Activated CD8-positive, alpha-beta memory T cell treated with anti-CD3 and anti-CD28 coated beads for 1 hour (primary cell): ENCODE data around the gene IMPDH1.

Experiments
- DNase-seq, 2 donors: peaks; one replicate each; pipeline ENCODE4 v3.0.0-alpha.2; 2020; ENCODE audit warnings: low read depth in 1 of 2; ENCODE audit errors: extremely low read depth in 1 of 2

Gene IMPDH1

DNA sequence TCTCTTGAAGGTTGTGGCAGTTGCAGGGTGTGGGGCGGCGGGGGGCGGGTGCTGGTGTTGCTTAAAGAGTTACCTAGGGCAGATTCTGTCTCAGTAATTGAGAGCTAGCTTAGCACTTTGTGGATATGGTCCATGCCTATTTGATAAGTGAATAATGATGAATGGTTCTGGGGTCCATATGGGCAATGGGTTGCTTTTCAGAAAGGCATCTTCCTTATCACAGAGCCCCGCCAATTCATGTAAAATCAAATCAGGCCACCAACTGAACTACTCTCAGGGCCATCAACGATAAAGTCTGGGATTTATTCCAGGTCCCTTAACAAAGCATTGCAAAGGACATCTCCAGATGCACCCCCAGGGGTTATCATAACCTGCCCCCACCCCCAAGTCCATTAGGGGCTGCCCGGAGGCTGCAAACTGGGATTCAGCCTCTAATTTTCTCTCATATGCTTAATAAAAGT, 46.5 kb downstream of the IMPDH1 start:
- no peak for DNase-seq

DNA sequence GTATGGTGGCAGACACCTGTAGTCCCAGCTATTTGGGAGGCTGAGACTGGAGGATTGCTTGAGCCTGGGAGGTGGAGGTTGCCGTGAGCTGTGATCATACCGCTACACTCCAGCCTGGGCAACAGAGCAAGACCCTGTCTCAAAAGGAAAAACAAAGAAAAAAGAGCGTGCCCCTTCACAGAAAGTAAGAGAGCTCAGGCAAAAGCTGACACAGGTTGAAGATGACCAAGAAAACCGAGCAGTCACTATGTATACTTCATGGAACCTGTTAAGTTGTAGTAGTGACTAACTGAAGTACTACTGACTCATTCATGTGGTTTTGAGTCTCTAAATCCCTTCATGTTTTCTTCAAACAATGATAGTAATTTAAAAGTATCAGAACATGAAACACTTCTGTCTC, 47.1 kb downstream of the IMPDH1 start:
- no peak for DNase-seq

DNA sequence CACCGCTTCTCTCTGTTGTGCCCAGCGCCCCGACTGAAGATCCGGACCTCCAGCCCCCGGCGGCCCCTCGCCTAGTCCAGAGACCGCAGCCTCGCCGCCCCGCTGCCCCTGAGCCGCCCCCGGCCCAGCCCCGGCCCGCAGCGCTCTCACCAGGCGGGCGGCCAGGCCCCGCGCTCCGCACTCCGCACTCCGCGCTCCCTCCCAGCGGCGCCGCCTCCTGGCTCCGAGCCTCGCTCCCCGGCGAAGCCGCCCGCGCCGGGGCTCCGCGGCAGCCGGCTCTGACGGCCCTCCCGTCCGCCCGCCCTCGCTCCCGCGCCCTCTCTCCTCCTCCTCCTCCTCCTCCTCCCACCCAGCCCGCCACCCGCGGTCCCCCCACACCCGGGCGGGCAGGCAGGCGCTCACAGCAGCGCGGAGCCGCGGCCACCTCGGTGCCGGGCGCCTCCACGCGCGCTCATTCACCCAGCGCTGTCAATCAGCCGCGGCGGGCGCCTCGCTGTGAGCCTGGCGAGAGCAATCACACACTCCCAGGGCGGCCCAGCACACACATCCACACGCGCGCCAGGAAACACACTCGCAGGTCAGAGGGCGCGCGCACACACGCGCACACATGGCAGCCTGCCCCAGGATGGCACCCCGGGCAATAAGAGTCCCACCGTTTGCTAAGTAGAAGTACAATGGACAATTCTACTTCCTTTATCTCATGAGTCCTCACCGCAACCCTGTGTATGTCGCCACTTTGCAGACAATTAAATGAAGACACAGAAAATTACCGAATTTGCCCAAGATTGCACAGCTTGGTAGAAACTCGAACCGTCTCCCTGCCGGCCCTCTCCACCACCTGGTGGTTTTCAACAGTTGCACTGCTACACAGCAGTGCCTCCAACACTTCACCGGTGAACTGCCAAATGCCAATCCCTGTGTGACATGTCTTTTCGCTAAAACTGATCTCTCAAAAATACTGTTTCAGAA, 48.1 kb downstream of the IMPDH1 start, which contains the start of gene PRRT4:
PRRT4 (minus strand) TSS at position 280 of the 969 bp plus-strand sequence.
- no peak for DNase-seq

DNA sequence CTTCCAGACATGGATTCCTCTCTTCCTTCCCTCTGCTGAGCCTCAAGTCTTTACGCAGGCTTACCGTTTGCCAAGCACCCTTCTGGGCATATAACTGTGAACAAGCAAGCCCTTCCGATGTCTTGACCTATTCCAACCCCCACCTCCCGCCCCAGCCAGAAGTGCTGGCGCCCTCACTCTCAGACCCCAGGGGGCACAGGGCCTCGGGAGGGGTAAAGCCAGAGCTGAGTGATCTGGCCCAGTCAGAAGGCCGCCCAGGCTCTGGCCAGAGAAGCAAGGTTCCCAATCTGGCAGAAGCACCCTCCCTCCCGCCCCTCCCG, 49.5 kb downstream of the IMPDH1 start:
- DNase-seq: no peak

DNA sequence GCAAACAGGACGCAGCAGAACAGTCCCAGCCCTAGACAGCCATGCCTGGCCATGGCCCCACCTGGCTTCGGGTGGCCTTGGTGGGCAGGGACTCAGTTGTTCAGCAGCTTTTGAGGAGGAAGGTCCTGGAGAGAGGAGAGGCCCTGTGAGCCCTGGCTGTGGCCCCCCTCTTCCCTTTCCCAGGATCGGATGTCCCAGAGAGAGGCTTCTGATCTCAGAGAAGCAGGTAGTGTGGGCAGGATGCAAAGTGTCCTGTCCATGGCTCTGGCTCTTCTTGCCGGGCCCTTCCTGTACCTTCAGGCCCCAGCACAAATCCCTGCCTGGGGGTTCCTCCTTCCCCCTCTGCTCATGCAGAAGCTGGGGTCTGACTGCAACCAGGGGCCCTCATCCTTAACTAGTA, 49.8 kb downstream of the IMPDH1 start:
- DNase-seq: no peak

DNA sequence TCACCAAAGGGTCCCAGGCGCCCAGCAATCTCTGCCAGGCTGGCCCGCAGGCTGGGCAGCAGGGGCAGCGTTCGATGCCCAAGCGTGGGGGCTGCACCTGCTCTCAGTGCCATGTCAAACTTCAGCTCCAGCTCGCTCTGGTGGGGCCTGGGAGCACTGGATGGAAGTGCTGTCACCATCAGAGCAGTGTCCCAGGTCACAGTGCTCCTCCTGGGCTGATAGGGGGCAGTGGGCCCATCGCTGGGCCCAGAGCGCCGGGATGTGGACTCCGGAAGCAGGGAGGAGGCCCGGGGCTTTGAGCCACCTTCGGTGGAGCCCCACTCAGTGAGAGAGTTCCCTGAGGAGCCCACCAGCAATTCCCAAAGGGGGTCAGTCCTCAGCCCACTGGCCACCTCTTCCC, 50.4 kb downstream of the IMPDH1 start:
- no peak for DNase-seq

DNA sequence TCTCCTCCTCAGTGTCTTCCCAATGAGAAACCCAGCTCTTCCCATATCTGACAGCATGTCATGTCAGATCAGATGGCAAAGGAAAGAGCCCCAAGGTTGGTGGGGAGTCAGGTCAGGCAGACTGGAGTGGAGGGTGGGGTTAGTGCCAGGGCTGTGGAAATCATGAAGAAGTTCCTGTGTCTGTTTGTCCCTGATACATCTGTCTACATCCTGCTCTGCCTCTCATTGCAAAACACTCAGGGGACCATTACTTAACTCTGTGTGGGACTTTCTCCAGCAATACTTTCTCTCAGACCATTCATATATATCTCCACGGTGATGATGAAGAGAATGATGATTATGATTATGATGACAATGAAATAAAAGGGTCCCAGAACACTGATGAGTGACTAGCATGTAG, 51.5 kb downstream of the IMPDH1 start:
- no peak for DNase-seq

DNA sequence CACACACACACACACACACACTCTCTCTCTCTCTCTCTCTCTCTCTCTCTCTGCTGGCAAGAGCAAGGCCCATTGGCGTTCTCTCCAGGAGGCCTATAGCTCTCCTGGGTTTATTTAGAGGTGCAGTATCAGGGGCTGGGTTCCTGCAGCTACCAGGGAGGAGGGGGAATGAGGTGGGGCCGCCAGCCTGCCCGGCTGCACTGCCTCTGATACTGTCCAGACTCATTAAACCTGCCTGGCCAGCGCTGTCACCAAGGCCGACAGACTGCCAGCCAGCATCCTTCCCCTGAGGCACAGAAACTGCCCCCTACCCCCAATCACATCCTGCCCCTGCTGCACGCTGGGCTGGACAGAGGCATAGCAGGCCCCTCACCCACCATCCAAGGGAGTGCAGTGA, 52.6 kb downstream of the IMPDH1 start:
- no peak for DNase-seq

DNA sequence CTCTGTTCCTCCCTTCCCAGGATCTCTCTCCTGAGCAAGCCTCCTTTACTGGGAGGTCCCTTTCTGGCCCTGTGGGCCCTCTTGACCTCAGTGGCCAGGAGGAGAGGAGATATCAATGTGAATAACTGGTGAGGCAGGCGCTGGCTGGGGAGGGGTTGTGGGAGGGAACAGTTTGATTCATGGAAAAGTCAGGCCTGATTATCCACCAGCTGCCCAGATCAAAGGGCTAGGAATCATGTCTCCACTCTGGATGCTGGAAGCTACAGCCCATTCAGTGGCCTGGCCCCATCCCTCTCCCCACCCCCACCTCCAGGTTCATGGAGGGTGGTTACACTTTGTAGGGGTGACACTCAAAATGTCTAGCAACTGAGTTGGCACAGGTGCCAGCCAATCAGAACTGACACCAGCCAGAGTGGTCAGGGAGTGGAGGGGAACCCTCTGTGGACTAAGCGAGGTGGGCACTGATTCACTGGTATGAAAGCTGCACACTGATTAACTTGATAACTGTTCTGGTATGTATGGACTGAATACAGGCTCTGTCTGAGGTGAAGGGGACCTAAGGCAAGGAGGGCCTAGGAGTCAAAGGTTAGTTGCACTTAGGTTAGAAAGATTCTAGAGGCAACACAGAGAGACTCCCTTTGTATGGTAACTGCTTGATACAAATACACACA, 53.1 kb downstream of the IMPDH1 start:
- DNase-seq: no peak

DNA sequence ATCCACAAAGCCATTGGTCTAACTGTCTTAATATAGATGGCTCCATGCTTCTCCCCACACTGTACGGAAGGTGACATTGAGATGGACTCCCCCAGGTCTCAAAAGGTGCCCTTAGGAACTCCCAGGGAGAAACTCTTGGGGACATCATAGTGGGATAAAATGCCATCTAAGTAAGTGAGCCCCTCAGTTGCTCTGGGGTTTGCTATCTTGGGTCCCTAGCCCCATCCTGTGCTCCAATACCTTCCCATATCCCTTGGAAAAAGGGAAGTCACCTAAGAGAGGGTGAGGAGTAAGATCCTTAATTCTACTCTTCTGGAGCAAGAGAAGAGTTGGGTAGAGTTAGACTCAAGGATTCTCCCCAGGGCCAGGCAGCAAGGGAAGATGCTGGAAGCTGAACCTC, 56.2 kb downstream of the IMPDH1 start:
- no peak for DNase-seq

DNA sequence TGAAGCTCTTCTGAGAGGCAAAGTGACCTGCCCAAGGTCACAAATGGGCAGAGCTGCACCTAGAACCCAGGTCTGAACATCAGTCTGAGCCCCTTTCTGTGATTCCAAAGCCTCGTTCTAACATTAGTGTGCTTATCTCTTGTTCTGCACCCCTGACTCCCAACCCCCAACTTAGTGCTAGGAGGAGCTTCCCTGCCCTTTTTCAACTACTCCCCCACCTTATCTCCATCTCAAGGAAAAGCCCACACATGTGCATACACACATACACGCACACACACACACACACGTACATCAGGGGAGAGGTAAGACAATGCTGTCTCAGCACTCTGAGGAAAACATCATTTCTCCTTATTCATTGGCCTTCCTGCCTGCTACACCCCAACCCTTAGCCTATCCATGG, 56.6 kb downstream of the IMPDH1 start:
- DNase-seq: no peak

DNA sequence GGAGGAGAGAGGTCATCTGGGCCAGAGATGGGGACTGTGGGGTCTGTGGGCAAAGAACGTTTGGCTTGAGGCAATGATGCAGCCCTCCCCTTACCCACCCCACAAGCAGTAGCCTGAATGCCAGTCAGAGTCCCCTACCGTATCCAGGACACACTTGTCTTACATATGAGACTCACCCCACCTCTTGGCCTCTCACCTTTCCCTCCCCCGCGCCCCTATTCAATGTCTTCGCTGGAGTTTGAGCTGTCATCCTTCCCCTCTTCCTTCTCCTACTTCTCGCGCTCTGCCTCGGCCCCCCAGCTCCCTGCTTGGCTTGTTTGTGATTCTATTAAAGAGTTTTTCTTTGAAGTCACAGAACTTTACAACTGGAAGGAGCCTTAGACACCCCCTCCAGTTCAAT, 57.1 kb downstream of the IMPDH1 start:
- no peak for DNase-seq

DNA sequence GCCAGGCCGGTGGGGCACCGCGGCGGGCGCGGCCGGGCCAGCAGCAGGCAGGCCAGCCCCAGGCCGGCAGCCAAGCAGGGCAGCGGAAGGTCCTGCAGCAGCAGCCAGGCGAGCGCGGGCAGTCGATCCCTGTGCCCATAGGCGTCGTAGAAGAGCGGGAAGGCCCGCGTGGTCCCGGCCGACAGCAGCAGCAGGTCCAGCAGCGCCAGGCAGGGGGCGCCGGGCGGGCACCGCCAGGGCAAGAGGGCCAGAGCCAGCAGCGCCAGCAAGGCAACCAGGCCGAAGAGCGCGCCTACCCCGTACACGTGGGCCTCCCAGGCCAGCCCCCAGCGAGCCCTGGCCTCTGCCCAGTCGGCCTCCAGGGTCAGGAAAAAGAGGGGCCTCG, 57.6 kb downstream of the IMPDH1 start:
- no peak for DNase-seq

DNA sequence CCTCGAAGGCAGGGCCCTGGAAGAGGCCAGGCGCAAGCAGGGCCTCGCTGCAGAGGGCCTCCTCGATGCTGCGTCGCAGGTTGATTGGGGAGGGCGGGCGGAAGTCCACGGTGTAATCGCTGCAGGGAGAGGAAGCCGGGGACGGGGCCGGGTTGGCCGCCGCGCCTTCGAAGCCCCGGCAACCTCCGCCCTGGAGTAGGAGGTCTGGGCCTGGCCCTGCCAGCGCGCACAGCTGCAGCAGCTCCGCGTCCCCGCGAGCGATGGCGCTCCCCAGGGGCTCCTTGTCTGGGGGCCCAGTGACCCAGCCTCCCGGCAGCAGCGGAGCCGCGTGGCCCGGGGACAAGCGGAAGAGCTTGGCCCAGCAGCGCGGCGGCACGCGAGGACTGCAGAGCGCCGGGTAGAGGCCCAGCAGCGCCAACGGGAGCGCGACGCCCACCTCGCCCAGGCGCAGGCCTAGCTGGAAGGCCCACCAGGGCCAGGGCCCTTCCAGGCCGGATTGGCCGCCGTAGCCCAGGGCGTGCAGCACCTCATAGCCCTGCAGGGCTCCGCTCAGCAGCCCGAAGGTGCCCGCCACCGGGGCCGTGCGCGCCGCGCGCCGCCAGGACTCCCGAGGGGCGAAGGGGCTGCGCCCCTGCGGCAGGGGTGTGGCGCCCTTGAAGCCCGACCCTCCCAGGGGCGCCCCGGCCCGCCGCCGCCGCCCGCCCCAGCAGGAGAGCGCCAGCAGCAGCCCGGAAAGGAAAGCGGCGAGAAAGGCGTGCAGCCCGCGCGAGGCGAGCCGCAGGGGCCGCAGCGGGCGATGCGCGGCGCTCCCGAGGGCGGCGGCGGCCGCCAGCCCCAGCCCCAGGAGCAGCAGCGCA, 58.3 kb downstream of the IMPDH1 start:
- no peak for DNase-seq

DNA sequence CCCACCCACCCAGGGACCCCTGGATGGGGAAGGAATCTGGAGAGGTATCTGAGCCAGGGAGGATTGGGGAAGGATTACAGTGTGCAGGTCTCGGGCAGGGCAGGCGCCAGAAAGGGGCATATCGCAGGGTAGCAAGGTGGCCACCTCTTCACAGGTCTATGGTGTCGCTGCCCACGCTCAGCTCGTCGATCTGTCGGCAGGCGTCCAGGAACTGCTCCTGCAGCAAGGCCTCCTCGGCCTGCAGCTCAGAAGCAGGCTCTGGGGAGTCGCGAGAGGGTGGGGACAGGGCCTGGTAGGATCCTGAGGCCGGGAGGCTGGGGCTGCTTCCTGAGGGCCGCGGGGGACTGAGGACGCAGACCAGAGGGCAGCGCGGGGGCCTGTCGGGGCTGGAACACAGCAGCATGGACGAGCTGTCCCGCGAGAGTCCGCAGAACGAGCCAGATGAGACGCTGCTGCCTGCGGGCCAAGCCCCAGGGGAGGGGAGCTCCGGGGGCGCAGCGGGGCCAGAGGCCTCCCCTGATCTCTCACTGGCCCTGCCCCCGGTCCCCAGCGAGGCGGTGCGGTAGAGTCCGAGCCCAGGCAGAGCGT, 59.0 kb downstream of the IMPDH1 start:
- DNase-seq: no peak

DNA sequence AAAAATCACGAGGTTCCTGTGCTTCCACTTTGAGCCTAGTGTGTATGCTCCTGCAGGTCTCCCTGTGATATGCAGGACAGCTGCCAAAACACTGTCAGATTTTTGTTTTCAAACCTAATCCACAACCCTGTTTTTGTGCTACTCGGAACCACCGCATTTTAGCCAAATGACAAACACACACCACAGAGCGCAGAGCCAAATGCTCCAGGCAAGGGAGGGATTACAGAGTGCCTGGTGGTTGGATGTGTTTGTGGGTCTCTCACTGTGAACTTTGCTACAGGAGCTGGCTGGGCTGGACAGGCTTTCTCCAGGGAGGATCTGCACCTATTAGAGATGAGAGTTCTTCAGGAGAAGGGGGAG, 60.3 kb downstream of the IMPDH1 start:
- no peak for DNase-seq

DNA sequence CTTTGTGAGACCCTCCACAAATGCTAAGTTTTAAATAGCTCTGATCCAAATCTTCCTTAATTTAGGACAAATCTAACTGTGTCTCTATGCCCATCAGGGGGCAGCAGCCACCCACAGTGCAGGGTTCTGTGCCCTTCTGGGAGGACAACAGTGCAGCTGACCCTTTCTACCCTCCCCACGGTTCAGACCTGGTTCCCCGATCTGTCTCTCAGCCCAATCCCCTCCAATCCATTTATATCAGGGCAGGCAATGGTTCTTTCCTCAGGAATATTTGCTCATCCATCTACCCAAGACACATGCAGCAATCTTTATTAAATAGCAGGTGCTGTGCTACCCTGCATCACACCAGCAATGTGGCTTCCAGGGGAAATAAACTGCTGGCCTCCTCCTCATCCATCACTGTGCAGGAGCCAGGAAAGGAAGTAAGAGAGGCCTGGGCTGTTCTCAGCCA, 62.1 kb downstream of the IMPDH1 start:
- no peak for DNase-seq

DNA sequence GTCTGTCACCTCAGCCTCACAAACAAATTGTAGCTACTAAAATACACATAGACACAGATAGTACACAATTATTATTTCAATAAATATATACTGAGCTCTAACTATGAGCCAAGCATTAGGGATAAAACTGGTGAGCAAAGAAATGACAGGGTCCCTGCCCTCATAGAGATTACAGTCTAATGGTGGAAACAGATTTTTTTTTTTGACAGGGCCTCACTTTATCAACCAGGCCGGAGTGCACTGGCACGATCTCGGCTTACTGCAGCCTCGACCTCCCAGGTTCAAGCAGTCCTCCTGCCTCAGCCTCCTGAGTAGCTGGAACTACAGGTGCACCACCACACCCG, 65.4 kb downstream of the IMPDH1 start:
- no peak for DNase-seq

DNA sequence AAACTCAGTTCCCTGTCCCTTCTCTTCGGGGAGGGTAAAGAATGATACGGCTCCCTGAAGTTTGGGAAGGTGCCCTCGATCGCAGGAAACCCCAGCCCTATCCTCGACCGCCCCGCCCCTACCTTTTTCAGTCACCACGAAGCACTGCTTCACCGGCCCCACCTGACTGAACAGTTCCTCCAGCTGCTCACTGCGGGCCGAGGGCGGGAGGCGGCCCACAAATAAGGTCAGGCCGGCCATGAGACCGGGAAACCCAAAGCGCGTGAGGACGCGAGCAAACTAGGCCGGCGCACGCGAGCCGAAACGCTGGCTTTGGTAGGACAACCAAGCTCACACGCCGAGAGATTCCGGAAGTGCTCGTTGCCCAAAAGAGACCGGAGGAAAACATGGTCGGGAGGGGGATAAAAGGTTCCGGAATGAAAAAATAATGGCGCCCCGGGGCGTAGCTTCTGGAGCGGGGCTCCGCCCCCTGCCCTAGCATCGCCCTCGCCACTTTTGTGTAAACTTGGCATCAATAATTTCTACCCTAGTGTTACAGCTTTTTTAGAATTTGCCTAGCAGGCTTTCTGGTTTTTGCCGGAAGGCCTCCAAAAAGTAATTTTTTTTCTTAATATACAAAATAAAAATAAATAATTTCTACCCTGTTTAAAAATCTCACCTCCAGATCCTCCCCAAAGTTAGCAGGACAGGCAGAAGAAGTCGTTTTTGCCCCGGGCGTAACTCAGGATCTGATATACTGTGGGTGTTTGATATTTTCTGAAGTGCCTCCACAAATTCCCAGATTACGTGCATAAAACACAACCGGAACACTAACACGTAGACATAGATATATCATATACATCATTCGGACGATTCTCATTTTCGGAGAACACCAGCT, 66.0 kb downstream of the IMPDH1 start, which contains the start of gene RBM28:
RBM28 (minus strand) TSS at position 355 of the 877 bp plus-strand sequence; CDS start at position 240, 115 bp downstream.
- peak; percentile 56 to 65 for DNase-seq
